ENCODE measurements around the gene CMPK1.

GRCh38 chr1:47401761-47402160 is 68.2 kb downstream of the CMPK1 start:
- no peak for TF ChIP-seq CTCF (IDR thresholded peaks at IDR 0.05)
- TF ChIP-seq JUN (CRISPR knock-in tag; IDR thresholded peaks at IDR 0.05): no peak

Measured in WTC11 (cell line).